GM10847 (cell line): Measurements from ENCODE around the gene SPRYD3.

Experiments used
- POLR2A ChIP-seq: IDR thresholded peaks from 2 replicates; pipeline ENCODE4 v1.6.1; 2011; ENCODE audit not compliant: insufficient read length; ENCODE audit errors: extremely low read depth

The SPRYD3 gene

GRCh38 chr12:53105712-53106439 is 26.7 kb upstream of the SPRYD3 start:
- no peak for TF ChIP-seq POLR2A

- TF ChIP-seq POLR2A, result no peak
Measured at GRCh38 chr12:53105256-53105655, 26.1 kb upstream of the SPRYD3 start.

GRCh38 chr12:53103860-53104305 is 24.7 kb upstream of the SPRYD3 start:
- TF ChIP-seq POLR2A, result no peak

GRCh38 chr12:53102883-53103807 is 24.0 kb upstream of the SPRYD3 start, which contains the start of gene SOAT2:
SOAT2 (plus strand) TSS chr12:53103486; CDS start chr12:53103578, 92 bp downstream.
- no peak for TF ChIP-seq POLR2A

GRCh38 chr12:53101931-53102781 is 23.0 kb upstream of the SPRYD3 start:
- TF ChIP-seq POLR2A, result no peak

- TF ChIP-seq POLR2A, result no peak
Measured at GRCh38 chr12:53101266-53101665, 22.1 kb upstream of the SPRYD3 start.

- no peak for TF ChIP-seq POLR2A
Measured at GRCh38 chr12:53100466-53101151, 21.4 kb upstream of the SPRYD3 start.

GRCh38 chr12:53099071-53099882 is 20.1 kb upstream of the SPRYD3 start:
- TF ChIP-seq POLR2A, result no peak

GRCh38 chr12:53098354-53098981 is 19.3 kb upstream of the SPRYD3 start:
- no peak for TF ChIP-seq POLR2A

GRCh38 chr12:53097564-53098353 is 18.6 kb upstream of the SPRYD3 start, which contains the start of gene IGFBP6:
IGFBP6 (plus strand) TSS chr12:53097667; CDS start chr12:53097718, 51 bp downstream.
- no peak for TF ChIP-seq POLR2A

GRCh38 chr12:53097207-53097563 is 18.0 kb upstream of the SPRYD3 start:
- TF ChIP-seq POLR2A, result no peak

GRCh38 chr12:53096759-53097158 is 17.6 kb upstream of the SPRYD3 start:
- TF ChIP-seq POLR2A, result no peak
